ENCODE data around the gene HAS3.

GRCh38 chr16:69110406-69110805 is 5.0 kb downstream of the HAS3 start:
- TF ChIP-seq CTCF (IDR thresholded peaks at IDR 0.05) (no peak), POLR2AphosphoS5 (IDR thresholded peaks at IDR 0.05) (no peak), POLR2A (IDR thresholded peaks at IDR 0.05) (no peak)

Measured in upper lobe of left lung (tissue), 4 donors.